Measurements from ENCODE around the gene NEUROG2. TPM values are rescaled to one million over a fixed set of nuclear protein-coding genes. Genes with fewer than 3 reads are reported as not detected.

NEUROG2 gene
- total RNA-seq, 4 donors from 2014 or later: not detected

- in situ Hi-C loops (cut with MboI; ENCODE audit: low pct_ligation_motif_present in 1 of 4, low pct_unique_long_range_greater_than_20kb in 1 of 4, low sequenced_read_pairs in 3 of 4) (no loop called here), intact Hi-C loops (cut with DNase I; ENCODE audit: low total_unique reads) (no loop called here)
- no peak overlapping the region for H3K4me3 ChIP-seq
- H3K27me3 ChIP-seq: peaks cover 100% of the 10 kb centered on the region
- H3K36me3 ChIP-seq: no peaks in the 10 kb centered on the region
- no peak overlapping the region for H3K27ac ChIP-seq
- no peaks in the 10 kb centered on the region for H3K9me3 ChIP-seq
- 1 to 7% methylated on average over 9 to 20 of the region's 20 CpGs for WGBS, 2 donors (ENCODE audit: low coverage in 1 of 2)
- DNase-seq: no peak
- H3K4me1 ChIP-seq: peaks cover 10 to 42% (median 36%) of the 10 kb centered on the region in 4 donors
- TF ChIP-seq EP300 (IDR thresholded peaks at IDR 0.05; ENCODE audit: low read depth): no peak
Observed at GRCh38 chr4:112517067-112517634, 1.2 kb upstream of the NEUROG2 start.

- Histone ChIP-seq H3K36me3 (no peaks in the 10 kb centered on the region), H3K27ac (no peak overlapping the region), H3K27me3 (peaks cover 100% of the 10 kb centered on the region), H3K9me3 (no peaks in the 10 kb centered on the region), H3K4me1 (peaks cover 10 to 42% (median 36%) of the 10 kb centered on the region in 4 donors), H3K4me3 (peak overlapping the region in 3 of 4 donors; percentile 11 to 54 (median 38))
- WGBS, 2 donors (ENCODE audit: low coverage in 1 of 2): 2 to 3% methylated on average over 7 to 27 of the region's 55 CpGs
- in situ Hi-C loops (cut with MboI; ENCODE audit: low pct_ligation_motif_present in 1 of 4, low pct_unique_long_range_greater_than_20kb in 1 of 4, low sequenced_read_pairs in 3 of 4) (no loop called here), intact Hi-C loops (cut with DNase I; ENCODE audit: low total_unique reads) (no loop called here)
- DNase-seq: no peak
- TF ChIP-seq POLR2A (IDR thresholded peaks at IDR 0.05): no peak
- no peak for TF ChIP-seq POLR2AphosphoS5 (IDR thresholded peaks at IDR 0.05)
- no peak for TF ChIP-seq EP300 (IDR thresholded peaks at IDR 0.05; ENCODE audit: low read depth)
- no peak for TF ChIP-seq CTCF (IDR thresholded peaks at IDR 0.05)
Observed at GRCh38 chr4:112516471-112517066, 589 bp upstream of the NEUROG2 start.

GRCh38 chr4:112515198-112516065 lies 548 bp downstream of the NEUROG2 start:
- 1% methylated on average over 87 of the region's 96 CpGs; no CpG with 5 or more reads in 1 of the 2 donors for WGBS, 2 donors (ENCODE audit: low coverage in 1 of 2)
- H3K4me3 ChIP-seq: peak overlapping the region; percentile 27 to 54 (median 38)
- intact Hi-C loops (cut with DNase I; ENCODE audit: low total_unique reads): no loop called here
- H3K27ac ChIP-seq: no peak overlapping the region
- peaks cover 100% of the 10 kb centered on the region for H3K27me3 ChIP-seq
- H3K9me3 ChIP-seq: no peaks in the 10 kb centered on the region
- no peak for DNase-seq
- peaks cover 15 to 44% (median 40%) of the 10 kb centered on the region in 4 donors for H3K4me1 ChIP-seq
- TF ChIP-seq POLR2AphosphoS5 (IDR thresholded peaks at IDR 0.05) (no peak), EP300 (IDR thresholded peaks at IDR 0.05; ENCODE audit: low read depth) (no peak), CTCF (IDR thresholded peaks at IDR 0.05) (no peak), POLR2A (IDR thresholded peaks at IDR 0.05) (no peak)
- H3K36me3 ChIP-seq: no peaks in the 10 kb centered on the region
- in situ Hi-C loops (cut with MboI; ENCODE audit: low pct_ligation_motif_present in 1 of 4, low pct_unique_long_range_greater_than_20kb in 1 of 4, low sequenced_read_pairs in 3 of 4): no loop called here

GRCh38 chr4:112514647-112515197 lies 1.3 kb downstream of the NEUROG2 start:
- H3K36me3 ChIP-seq: no peaks in the 10 kb centered on the region
- DNase-seq: no peak
- no peaks in the 10 kb centered on the region for H3K9me3 ChIP-seq
- H3K27me3 ChIP-seq: peaks cover 100% of the 10 kb centered on the region
- in situ Hi-C loops (cut with MboI; ENCODE audit: low pct_ligation_motif_present in 1 of 4, low pct_unique_long_range_greater_than_20kb in 1 of 4, low sequenced_read_pairs in 3 of 4) (no loop called here), intact Hi-C loops (cut with DNase I; ENCODE audit: low total_unique reads) (no loop called here)
- no peak overlapping the region for H3K27ac ChIP-seq
- 6 to 8% methylated on average over 2 to 33 of the region's 52 CpGs for WGBS, 2 donors (ENCODE audit: low coverage in 1 of 2)
- H3K4me3 ChIP-seq: peak overlapping the region in 3 of 4 donors; percentile 38 to 54 (median 38)
- H3K4me1 ChIP-seq: peaks cover 17 to 50% (median 46%) of the 10 kb centered on the region in 4 donors
- TF ChIP-seq CTCF (IDR thresholded peaks at IDR 0.05) (no peak), POLR2AphosphoS5 (IDR thresholded peaks at IDR 0.05) (no peak), POLR2A (IDR thresholded peaks at IDR 0.05) (no peak), EP300 (IDR thresholded peaks at IDR 0.05; ENCODE audit: low read depth) (no peak)
